UCSD-AML1 (cell line): ENCODE measurements around the gene ADPRS.
A peak's percentile ranks its signal among the peaks of the same experiment; 100 is the strongest.

Experiments
- DNase-seq: peaks from one replicate; lab custom pipeline; 2025; ENCODE audit not compliant: unreplicated experiment; lab: John Stamatoyannopoulos, UW

The ADPRS gene

GRCh38 chr1:36128905-36129206 lies 40.2 kb downstream of the ADPRS start:
- no peak for DNase-seq

- no peak for DNase-seq
These were observed 43.3 kb downstream of the ADPRS start for GRCh38 chr1:36132029-36132428.

- DNase-seq = no peak
These were observed 44.8 kb downstream of the ADPRS start for GRCh38 chr1:36133484-36133883.

GRCh38 chr1:36134031-36134430 lies 45.3 kb downstream of the ADPRS start:
- no peak for DNase-seq

GRCh38 chr1:36134505-36135329 lies 46.0 kb downstream of the ADPRS start:
- peak; percentile 58 for DNase-seq

GRCh38 chr1:36135330-36135667 lies 46.6 kb downstream of the ADPRS start:
- no peak for DNase-seq

GRCh38 chr1:36135796-36136195 lies 47.1 kb downstream of the ADPRS start:
- no peak for DNase-seq

GRCh38 chr1:36136535-36136934 lies 47.8 kb downstream of the ADPRS start:
- no peak for DNase-seq

GRCh38 chr1:36137226-36137625 lies 48.5 kb downstream of the ADPRS start:
- DNase-seq = no peak

- no peak for DNase-seq
These were observed 49.1 kb downstream of the ADPRS start for GRCh38 chr1:36137776-36138175.

GRCh38 chr1:36139521-36139920 lies 50.8 kb downstream of the ADPRS start:
- no peak for DNase-seq

GRCh38 chr1:36142121-36142520 lies 53.4 kb downstream of the ADPRS start:
- DNase-seq = no peak

- no peak for DNase-seq
These were observed 54.7 kb downstream of the ADPRS start for GRCh38 chr1:36143424-36143823.
